ENCODE results near the gene BDKRB1.

DNA sequence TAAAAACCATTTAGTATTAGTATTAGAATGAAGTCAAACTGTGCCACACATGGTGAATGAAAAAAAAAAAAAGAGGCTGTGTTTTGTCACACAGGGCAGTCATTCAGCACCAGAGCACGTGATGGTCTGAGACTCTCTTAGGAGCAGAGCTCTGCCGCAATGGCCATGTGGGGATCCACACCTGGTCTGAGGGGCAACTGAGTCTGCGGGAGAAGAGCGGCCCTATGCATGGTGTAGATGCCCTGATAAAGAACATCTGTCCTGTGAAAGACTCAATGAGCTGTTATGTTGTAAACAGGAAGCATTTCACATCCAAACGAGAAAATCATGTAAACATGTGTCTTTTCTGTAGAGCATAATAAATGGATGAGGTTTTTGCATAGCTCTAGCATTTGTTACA, 12.2 kb upstream of the BDKRB1 start:
- TF ChIP-seq ISL1 (CRISPR knock-in tag; IDR thresholded peaks at IDR 0.05) (no peak), ARNTL (CRISPR knock-in tag; IDR thresholded peaks at IDR 0.05; ENCODE audit: borderline replicate concordance, low read depth) (no peak)
